MG63 (cell line): ENCODE measurements around the gene CDK11A. TPM values are rescaled to one million over a fixed set of nuclear protein-coding genes. Genes with fewer than 3 reads are reported as not detected.
"Not testable (repeated sequence)": the region's sequence is repeated elsewhere in the genome, so short reads cannot be mapped to it uniquely, and the experiment has no call there.

ENCODE experiments used
- DNase-seq: peaks from one replicate; pipeline ENCODE4 v3.0.0-alpha.2; 2020
- H3K27me3 ChIP-seq: fragments of 250-450 bp; sonication (Bioruptor Pico); 2 replicates; pipeline ENCODE4 v1.5.1; 2020; ENCODE audit warnings: mild to moderate bottlenecking, moderate library complexity
- H3K36me3 ChIP-seq: fragments of 250-450 bp; sonication (Bioruptor Pico); 2 replicates; pipeline ENCODE4 v1.5.1; 2020; ENCODE audit warnings: mild to moderate bottlenecking, moderate library complexity
- H3K4me3 ChIP-seq: fragments of 250-450 bp; sonication (Bioruptor Pico); 2 replicates; pipeline ENCODE4 v1.5.1; 2020; ENCODE audit warnings: mild to moderate bottlenecking, moderate library complexity
- H3K9me3 ChIP-seq: fragments of 250-450 bp; sonication (Bioruptor Pico); 2 replicates; pipeline ENCODE4 v1.5.1; 2020; ENCODE audit warnings: mild to moderate bottlenecking, moderate library complexity
- total RNA-seq: library from RNA; depleted of rRNA; stranded (reverse); fragments of >200 nt; shearing (Covaris generic); gene quantifications from 2 replicates; pipeline ENCODE4 v1.2.3, GENCODE V29; 2014; ENCODE audit warnings: low replicate concordance; rRNA removed

Gene CDK11A
- total RNA-seq, result 9.6 and 11.1 TPM in 2 replicates

DNA sequence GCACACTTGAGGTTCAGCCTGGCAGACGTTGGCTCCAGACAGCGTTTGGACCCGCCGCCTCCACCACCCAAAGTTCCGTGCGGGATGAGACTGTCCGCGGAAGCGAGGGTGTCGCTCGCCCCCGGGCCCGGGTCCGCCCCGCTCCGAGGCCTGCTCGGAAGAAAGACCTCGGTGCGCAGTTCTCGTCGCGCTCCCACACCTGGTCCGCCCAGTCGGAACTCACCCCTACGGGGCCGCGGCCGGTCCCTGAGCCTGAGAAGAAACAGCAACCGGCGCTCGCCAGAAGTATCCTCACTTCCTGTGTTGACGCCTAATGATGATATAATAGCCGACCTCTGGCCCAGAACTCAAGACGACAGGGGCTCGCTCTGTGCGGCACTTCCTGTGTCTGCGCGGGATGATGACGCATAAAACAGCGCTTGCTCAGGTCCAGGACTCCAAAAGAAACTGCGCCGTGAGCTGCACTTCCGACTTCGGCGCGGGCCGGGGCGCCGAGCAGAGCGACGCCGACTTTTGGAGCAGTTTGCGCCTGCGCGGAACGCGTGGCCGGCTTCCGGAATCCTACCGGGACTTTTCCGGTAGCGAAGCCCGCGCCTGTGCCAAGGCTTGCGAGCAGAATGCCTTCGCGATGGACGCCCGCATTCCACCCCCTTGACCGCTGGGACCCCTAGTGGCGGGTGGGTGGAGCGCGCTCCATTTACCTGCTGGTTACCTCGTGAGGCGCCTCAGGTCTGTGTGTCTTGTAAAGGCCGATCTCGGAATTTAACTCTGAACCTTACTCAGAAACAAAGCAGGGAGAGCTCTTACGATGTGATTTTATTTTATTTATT lies at the start of gene CDK11A:
Gene CDK11A (minus strand): TSS at position 323 of the 830 bp plus-strand sequence. CDS start 1,539 bp downstream, outside the sequence.
- DNase-seq, result peak; percentile 99
- Histone ChIP-seq H3K4me3 (peak within 1 kb of the TSS; percentile 97), H3K36me3 (peaks cover 15% of the 10 kb centered on the region)
- not testable (repeated sequence) for H3K27me3 ChIP-seq, H3K9me3 ChIP-seq

DNA sequence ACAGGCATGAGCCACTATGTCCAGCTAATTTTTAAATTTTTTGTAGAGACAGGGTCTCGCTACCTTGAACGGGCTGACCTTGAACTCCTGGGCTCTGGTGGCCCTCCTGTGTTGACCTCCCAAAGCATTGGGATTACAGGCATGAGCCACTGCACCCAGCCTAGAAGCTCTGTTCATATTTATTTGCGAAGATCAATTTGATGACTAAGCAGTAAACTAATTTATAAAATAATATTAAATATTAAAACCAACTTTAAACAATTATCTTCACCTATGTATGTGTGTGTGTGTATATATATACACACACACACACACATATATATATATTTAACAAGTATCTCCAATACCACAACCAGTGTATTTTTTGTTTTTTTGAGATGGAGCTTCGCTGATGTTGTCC lies 49.7 kb upstream of the CDK11A start:
- Histone ChIP-seq H3K9me3 (peaks cover 7% of the 10 kb centered on the region), H3K27me3 (no peaks in the 10 kb centered on the region), H3K36me3 (peaks cover 58% of the 10 kb centered on the region), H3K4me3 (no peak overlapping the region)
- no peak for DNase-seq

DNA sequence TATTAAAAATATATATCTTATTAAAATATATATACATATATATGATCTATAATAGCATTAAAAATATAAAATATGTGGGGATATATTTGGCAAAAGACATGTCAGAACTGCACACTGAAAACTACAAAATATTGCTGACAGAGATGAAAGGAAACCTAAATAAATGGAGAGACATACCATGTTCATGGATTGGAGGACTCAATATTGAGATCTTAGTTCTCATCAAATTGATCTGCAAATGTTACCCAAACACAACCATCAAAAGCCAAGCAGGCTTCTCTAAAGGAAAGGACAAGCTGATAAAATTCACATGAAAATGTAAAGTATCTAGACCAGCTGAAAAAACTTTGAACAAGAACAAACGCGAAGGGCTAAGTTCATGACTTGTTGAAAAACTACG lies 46.9 kb upstream of the CDK11A start:
- peaks cover 7% of the 10 kb centered on the region for H3K9me3 ChIP-seq
- peaks cover 68% of the 10 kb centered on the region for H3K36me3 ChIP-seq

DNA sequence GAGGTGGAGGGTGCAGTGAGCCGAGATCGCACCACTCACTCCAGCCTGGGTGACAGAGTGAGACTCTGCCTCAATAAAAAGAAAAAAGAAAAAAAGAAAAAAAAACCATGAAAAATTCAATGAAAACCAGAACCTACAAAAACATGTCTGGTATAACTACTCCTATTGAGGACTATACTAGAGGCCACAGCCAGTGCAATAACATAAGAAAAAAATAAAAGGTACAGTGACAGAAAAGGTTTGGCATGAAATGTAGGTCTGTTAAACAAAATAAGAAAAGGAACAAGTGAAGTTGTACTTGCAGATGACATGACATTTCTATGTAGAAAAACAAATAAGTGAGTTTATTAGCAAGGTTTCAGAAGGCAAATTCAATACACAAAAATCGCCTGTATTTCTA lies 45.9 kb upstream of the CDK11A start:
- Histone ChIP-seq H3K9me3 (peaks cover 7% of the 10 kb centered on the region), H3K36me3 (peaks cover 66% of the 10 kb centered on the region), H3K27me3 (no peaks in the 10 kb centered on the region), H3K4me3 (no peak overlapping the region)
- no peak for DNase-seq

More for the DNA sequence above, 46.9 kb upstream of the CDK11A start:
- Histone ChIP-seq H3K4me3 (no peak overlapping the region), H3K27me3 (no peaks in the 10 kb centered on the region)
- DNase-seq, result no peak

DNA sequence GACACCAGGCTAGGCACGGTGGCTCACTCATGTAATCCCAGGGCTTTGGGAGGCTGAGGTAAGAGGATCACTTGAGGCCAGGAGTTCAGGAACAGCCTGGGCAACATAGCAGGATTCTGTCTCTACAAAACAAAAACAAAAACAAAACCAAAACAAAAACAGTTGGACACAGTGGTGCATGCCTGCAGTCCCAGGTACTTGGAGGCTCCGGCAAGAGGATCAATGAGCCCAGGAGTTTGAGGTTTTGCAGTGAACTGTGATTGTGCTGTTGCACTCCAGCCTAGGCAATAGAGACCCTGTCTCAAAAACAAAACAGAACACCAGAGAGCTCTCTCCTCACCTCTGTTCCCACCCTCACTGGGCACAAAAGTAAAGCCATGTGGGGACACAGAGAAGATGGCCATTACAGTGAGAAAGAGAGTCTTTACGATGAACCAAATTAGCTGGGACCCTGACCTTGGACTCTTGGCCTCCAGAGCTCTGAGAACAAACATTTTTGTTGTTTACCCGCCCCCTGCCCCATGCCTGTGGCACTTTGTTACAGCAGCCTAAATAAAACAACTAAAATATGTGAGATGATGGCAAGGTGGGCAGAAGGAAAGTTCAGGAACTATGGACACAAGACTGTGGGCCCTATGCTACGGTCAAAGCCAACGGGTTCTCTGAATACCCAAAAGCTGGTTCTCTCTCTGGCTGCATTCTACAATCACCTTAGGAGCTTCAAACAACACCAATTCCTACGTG lies 44.3 kb upstream of the CDK11A start:
- H3K9me3 ChIP-seq, result peaks cover 7% of the 10 kb centered on the region
- H3K36me3 ChIP-seq, result peaks cover 71% of the 10 kb centered on the region
- no peak overlapping the region for H3K4me3 ChIP-seq
- no peak for DNase-seq
- no peaks in the 10 kb centered on the region for H3K27me3 ChIP-seq

DNA sequence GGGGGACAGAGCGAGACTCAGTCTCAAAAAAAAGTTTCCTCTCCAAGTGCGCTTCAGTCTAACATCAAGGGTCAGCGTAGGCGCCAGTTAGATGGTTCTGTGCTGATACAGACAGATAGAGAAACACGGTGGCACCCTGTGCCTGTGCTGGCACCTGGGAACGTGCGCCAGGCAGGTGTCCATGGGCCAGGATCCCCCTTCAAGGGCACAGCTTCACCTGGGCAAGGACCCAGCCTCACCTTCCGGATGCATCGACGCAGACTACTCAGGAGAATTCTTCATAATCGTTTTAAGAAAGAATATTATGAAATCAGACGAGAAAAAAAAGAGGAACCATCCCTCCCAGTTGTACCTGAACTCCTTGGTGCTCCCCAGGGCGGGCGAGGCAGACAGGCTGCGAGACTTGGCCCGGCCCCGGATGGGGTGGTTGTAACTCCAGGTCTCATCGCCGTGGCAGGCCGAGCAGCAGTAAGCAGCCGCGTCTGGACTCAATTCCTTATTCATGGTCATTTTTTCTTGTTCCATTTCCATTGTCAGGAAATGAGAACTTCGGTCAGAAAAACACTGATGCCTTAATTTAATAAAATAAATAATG lies 40.8 kb upstream of the CDK11A start:
- Histone ChIP-seq H3K9me3 (no peaks in the 10 kb centered on the region), H3K4me3 (no peak overlapping the region), H3K27me3 (no peaks in the 10 kb centered on the region), H3K36me3 (peaks cover 68% of the 10 kb centered on the region)
- no peak for DNase-seq

DNA sequence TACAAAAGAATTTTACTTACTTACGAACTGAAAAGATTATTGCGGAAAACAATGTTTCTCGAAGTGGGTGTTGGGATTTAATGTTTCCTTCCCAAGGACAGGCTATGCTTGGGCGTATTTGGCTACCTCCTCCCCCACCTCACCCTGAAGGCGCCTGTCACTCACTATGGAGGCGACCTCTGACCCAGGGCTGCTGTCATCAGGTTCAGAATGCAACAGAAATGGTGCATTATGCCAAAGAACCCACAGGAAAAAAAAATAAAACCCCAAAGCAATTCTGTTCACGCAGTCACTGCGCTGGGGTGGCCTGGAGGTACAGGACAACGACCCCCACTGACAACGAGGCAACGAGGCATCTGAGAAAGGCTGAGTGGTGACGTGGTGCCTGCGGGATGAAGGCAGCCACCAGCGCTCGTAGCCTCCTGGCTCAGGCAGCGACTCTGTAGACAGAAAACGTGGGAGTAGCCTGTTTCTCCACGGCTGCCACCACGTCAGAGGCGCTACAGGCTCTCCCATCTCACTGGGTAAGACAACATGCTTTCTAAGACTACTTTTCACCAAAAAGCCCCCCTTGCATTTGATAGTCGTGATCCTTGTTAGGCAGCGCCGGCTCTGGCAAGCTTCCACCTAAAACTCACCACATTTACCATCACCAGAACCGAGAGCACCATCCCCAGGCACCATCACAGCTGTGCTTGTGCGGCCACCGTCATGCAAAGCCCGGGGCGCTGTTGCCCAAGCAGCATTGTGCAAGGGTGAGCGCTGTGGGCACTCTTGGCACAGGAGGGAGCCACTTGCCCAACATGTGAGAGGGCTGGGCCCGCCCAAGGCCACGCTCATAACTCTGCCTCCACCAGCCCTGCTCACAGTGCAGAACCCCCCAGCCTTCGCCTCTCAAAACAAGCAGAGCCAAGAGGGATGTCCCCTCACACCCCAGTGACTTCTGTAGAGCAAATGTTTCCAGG lies 39.8 kb upstream of the CDK11A start:
- DNase-seq, result no peak

DNA sequence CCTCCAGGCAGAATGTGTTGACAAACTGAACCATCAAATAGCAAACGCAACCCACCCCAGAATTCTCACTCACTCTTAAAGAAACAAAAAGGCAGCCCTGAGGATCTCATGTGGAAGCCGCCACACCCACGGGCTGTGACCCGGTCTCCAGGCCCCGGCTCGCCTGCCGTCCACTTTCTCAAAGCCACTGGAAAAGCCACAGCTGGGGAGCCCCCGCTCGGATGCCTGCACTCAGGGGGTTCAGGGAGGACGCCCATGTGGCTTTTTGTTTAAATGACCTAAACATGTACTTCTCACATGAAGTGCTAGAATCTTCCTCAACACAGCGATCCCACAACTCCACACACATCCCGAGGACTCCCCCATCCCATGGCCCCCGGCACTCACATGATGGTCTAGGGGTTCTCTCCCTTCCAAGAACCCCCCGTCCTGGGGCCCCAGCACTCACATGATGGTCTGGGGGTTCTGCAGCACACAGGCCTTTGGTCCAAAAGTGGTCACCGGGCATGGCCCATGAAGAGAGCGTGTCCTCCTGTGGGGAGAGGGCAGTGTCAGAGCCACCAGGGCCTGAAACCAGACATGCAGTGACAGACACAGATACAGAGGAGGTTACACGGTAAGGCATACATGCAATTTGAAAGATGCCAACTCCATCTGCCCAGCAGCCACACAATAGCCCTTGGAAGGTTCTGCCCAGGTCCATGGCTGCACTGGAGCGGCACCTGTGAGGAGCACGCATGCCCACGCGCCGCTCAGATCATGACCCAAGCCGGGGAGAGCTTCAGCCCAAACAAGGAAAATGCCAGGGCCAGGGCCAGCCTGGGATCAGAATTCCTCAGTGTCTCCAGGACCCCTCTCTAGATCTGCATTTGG lies 37.6 kb upstream of the CDK11A start:
- DNase-seq, result no peak
- H3K27me3 ChIP-seq, result no peaks in the 10 kb centered on the region
- H3K4me3 ChIP-seq, result no peak overlapping the region
- no peaks in the 10 kb centered on the region for H3K9me3 ChIP-seq
- H3K36me3 ChIP-seq, result peaks cover 48% of the 10 kb centered on the region

More for the DNA sequence above, 39.8 kb upstream of the CDK11A start:
- H3K4me3 ChIP-seq, result no peak overlapping the region
- peaks cover 63% of the 10 kb centered on the region for H3K36me3 ChIP-seq
- H3K27me3 ChIP-seq, result no peaks in the 10 kb centered on the region
- H3K9me3 ChIP-seq, result no peaks in the 10 kb centered on the region

DNA sequence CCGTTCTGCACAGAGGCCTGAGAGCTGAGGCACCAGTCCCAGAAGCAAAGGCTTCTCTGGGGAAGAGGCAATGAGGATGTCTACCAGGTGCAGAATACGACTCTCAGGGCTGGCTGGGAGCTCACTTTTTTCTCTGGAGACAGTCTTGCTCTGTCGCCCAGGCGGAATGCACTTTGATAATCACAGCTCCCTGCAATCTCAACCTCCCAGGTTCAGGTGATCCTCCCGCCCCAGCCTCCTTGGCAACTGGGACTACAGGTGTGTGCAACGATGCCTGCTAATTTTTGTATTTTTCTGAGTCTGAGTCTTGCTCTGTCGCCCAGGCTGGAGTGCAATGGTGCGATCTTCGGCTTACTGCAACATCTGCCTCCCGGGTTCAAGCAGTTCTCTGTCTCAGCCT lies 36.6 kb upstream of the CDK11A start:
- H3K27me3 ChIP-seq, result no peaks in the 10 kb centered on the region
- DNase-seq, result no peak
- peaks cover 57% of the 10 kb centered on the region for H3K36me3 ChIP-seq
- H3K9me3 ChIP-seq, result no peaks in the 10 kb centered on the region
- no peak overlapping the region for H3K4me3 ChIP-seq

DNA sequence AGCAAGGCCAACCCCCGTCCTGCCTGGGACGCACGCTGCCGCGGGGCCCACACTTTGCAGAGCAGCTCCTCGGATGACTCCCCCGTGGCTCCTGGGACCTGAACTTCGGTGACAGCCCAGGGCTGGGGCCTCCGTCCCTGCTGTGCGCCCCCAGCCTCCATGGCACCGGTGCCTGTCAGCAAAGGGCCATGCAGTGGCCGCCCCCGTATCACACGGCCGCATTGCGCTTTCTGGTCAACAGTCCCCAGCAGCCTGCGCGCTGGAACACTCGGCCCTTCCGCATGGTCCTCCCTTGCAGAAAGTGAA lies 36.1 kb upstream of the CDK11A start:
- Histone ChIP-seq H3K36me3 (peaks cover 56% of the 10 kb centered on the region), H3K4me3 (no peak overlapping the region), H3K9me3 (no peaks in the 10 kb centered on the region), H3K27me3 (no peaks in the 10 kb centered on the region)
- no peak for DNase-seq

DNA sequence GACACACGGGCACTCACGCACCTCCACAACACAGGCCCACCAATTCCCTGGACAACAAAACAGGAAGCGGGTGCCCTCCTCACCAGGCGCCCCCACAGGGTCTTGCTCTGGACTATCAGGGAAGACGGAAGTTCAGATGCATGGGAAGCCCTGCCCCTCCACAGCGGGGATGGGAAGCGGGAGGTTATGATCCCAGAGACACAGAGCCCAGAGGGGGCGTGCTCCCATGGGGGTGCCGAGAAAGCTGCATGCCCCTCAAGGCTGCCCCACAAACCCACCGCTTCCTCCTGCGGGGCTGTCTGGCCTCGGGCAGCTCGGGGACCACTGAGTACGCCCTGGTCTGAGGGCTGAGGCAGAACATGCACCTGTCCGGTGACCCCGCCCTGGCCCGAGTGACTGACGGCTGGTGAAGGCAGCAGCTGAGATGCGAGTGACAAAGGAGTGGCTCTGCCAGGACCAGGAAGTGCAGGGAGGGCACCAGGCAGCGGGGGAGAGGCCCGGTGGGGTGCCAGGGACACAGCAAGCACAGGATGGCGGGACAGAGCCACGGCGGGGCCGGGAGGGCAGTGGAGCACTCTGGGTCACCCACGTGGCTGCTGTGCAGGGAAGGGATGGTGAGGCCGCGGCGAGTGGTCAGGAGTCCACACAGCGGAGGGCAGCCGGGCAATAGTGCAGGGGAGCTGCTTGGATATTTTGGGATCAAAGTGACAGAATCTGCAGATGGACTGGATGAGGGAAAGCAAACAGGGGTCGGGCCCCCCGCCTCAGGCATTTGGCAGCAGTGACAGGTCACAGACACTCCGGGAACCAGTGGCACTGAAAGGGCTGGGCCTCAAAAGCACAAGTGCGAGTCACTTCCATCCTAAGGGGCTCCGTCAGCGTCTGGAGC lies 35.5 kb upstream of the CDK11A start:
- no peak for DNase-seq
- Histone ChIP-seq H3K27me3 (no peaks in the 10 kb centered on the region), H3K36me3 (peaks cover 57% of the 10 kb centered on the region), H3K9me3 (no peaks in the 10 kb centered on the region), H3K4me3 (no peak overlapping the region)

DNA sequence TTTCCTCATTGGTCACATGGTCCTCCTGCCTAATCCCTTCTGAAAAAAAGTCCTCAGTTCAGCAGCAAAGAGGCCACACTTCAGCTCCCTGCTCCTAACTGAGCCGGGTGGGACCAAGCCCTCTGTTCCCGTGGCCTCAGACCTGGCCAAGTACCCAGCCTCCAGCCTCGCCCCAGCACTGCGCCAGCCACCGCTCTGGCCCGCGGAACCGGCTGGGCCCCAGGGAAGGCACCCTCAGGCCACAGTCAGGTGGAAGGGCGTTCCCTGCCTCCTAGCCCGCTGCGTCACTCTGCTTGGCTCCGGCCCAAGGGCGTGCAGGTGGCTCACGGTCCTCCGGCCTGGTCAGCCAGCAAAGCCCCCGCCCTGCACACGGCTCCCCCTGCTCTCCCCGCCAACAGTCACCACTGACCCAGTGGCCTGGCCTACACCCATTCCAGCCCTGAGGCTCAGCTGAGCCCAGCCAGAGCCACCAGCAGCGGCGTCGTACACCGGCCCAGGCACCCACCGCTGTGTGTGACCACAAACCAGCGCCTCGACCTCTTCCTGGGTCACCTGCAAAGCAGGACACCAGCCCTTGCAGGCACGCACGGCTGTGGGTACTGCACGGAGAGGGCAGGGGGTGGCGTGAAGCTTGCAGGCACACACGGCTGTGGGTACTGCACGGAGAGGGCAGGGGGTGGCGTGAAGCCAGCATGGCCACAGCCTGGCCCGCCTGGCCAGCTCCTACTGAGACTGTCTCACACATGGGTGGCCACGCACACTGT lies 34.7 kb upstream of the CDK11A start:
- no peaks in the 10 kb centered on the region for H3K9me3 ChIP-seq
- no peak for DNase-seq
- peaks cover 52% of the 10 kb centered on the region for H3K36me3 ChIP-seq
- no peaks in the 10 kb centered on the region for H3K27me3 ChIP-seq
- no peak overlapping the region for H3K4me3 ChIP-seq

DNA sequence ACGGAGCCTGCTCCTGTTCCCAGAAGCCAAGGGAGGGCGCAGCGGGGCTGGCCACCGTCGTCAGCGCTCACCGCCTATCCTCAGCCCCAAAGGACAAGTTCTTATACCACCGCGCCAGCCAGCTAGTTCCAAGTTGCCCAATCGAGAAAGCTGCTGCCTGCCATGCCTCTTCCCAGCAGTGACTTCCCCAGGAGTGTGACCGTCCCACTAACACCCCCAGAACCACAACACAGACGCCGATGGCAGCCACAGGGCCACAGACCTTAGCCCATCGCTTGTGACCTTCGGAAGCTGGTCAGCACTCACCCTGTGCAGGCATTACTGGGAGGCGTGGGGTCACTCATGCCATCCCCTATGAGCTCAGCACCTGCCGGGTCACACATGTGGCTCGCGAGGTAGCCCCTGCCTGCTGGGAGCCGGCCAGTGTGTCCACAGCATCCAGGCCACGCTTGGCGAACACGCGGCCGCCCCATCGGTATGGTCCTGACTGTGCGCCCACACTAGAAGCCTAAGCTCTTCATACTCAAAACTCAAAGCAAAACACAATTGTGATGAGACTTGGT lies 34.0 kb upstream of the CDK11A start:
- DNase-seq, result no peak
- peaks cover 48% of the 10 kb centered on the region for H3K36me3 ChIP-seq

More for the DNA sequence above, 34.0 kb upstream of the CDK11A start:
- Histone ChIP-seq H3K9me3 (no peaks in the 10 kb centered on the region), H3K4me3 (no peak overlapping the region), H3K27me3 (no peaks in the 10 kb centered on the region)
